Heart right ventricle (tissue), 16 donors: ENCODE measurements around the gene KCNQ1. TPM values are rescaled to one million over a fixed set of nuclear protein-coding genes. Genes with fewer than 3 reads are reported as not detected.

Experiments used
- ATAC-seq, 8 donors: fragments of 200-7000 bp; cut with Tn5 transposase; one replicate each; pipeline ENCODE4 v1.9.1; 2020; ENCODE audit warnings: mild to moderate bottlenecking in 8 of 8, moderate library complexity in 8 of 8, moderate number of reproducible peaks in 1 of 8
- DNase-seq, 2 donors: peaks; one replicate each; pipeline ENCODE4 v3.0.0-alpha.2; 2020
- H3K27ac ChIP-seq, 10 donors: fragments of 200-600 bp; sonication (generic) in 2 of 10; one replicate each; pipeline versions ENCODE4 v1.5.0 to v1.8.0; 2020 to 2022; ENCODE audit warnings: mild to moderate bottlenecking in 3 of 10
- H3K27me3 ChIP-seq, 7 donors: fragments of 200-600 bp; one replicate each; pipeline ENCODE4 v1.8.0; 2021 to 2022; ENCODE audit warnings: mild to moderate bottlenecking in 2 of 7
- H3K36me3 ChIP-seq, 9 donors: fragments of 200-600 bp; sonication (generic) in 1 of 9; one replicate each; pipeline versions ENCODE4 v1.5.0 to v1.8.0; 2020 to 2022; ENCODE audit warnings: mild to moderate bottlenecking in 2 of 9
- H3K4me1 ChIP-seq, 9 donors: fragments of 200-600 bp; sonication (generic) in 1 of 9; one replicate each; pipeline versions ENCODE4 v1.5.0 to v1.8.0; 2020 to 2022; ENCODE audit warnings: mild to moderate bottlenecking in 4 of 9
- H3K4me3 ChIP-seq, 10 donors: fragments of 200-600 bp; sonication (generic) in 2 of 10; one replicate each; pipeline versions ENCODE4 v1.5.0 to v1.8.0; 2020 to 2022; ENCODE audit warnings: mild to moderate bottlenecking in 7 of 10, moderate library complexity in 2 of 10
- H3K9me3 ChIP-seq, 11 donors: fragments of 200-600 bp in 10 of 11; sonication (generic) in 2 of 11; one replicate each; pipeline versions ENCODE4 v1.5.0 to v1.8.0; 2013 to 2022; ENCODE audit warnings: mild to moderate bottlenecking in 2 of 11, control low read depth in 1 of 11, moderate library complexity in 1 of 11
- WGBS, 2 donors: extraction: QIAGEN DNeasy Blood & Tissue Kit; methylation state at CpG; one replicate each; pipeline ENCODE4 v1.1.7; 2013; ENCODE audit warnings: inconsistent platforms in 1 of 2; 5-methylcytosine and 5-hydroxymethylcytosine counted together
- intact Hi-C, 10 donors: fragments of 100-400 bp; cut with DNase I; formaldehyde crosslinking; loops; one replicate each; pipeline versions ENCODE4 v1.11.1 to v1.14.2; 2022
- polyA plus RNA-seq, 2 donors: library from polyadenylated mRNA; stranded (reverse); fragments of 200-250 nt; gene quantifications; one replicate each; pipeline ENCODE4 v1.2.3, GENCODE V29; 2013
- total RNA-seq, 10 donors: library from RNA; stranded (reverse); fragmentation: NEBNext Ultra II Directional in 3 of 10; extraction: Animal tissue kit (Norgen Biotek cat#: 25700) in 3 of 10; gene quantifications; one replicate each; pipeline versions ENCODE4 v1.2.1 to v1.2.4, GENCODE V29; 2021 to 2023
- TF ChIP-seq, protein P1 (sequence below), 9 donors: fragments of 200-600 bp; sonication (generic) in 2 of 9; IDR thresholded peaks; one replicate each; pipeline versions ENCODE4 v1.5.0 to v1.8.0; 2021 to 2022; ENCODE audit warnings: antibody characterized with exemption in 9 of 9, mild to moderate bottlenecking in 5 of 9, moderate library complexity in 1 of 9
- donor health status: Arrhythmogenic right ventricular cardiomyopathy.
- donor health status: ischemic (EF 13 %, LVEDD 7.1; RV severe dilation, severe dysfunction).
- donor health status: healthy with polysubstance abuse.
- donor health status: DM: no; HTN: yes; CAD: no.
- donor health status: DM: no; HTN: no; CAD: no.
- donor health status: ischemic (EF 25% LVEDD 6.9; RV normal size, moderate dysfunction).
- donor health status: ischemic (EF 25% LVEDD 5.7; RV mildly dilated, moderate dysfunction).
- donor health status: healthy.
- donor health status: DM: yes; HTN: yes; CAD: no.
- donor health status: Ischemic cardiomyopathy.
- donor health status: ischemic (EF 35%, LVEDD 5.7; RV mildly dilated, moderate dysfunction).
- donor health status: nonischemic (EF 11% LVEDD 7.7; RV severe dilation, severe dysfunction).
- donor health status: DM: yes; HTN: yes; CAD: no.
- donor health status: PGD.
- donor health status: ischemic (EF 29% LVEDD 5.4; RV normal size, mild dysfunction).
- donor health status: nonischemic (EF 23%, LVEDD 6.1; RV moderate dilation, normal function).

KCNQ1 gene
- total and polyA plus RNA-seq, 12 donors = 19.9 to 48.2 (median 33.7) TPM

DNA sequence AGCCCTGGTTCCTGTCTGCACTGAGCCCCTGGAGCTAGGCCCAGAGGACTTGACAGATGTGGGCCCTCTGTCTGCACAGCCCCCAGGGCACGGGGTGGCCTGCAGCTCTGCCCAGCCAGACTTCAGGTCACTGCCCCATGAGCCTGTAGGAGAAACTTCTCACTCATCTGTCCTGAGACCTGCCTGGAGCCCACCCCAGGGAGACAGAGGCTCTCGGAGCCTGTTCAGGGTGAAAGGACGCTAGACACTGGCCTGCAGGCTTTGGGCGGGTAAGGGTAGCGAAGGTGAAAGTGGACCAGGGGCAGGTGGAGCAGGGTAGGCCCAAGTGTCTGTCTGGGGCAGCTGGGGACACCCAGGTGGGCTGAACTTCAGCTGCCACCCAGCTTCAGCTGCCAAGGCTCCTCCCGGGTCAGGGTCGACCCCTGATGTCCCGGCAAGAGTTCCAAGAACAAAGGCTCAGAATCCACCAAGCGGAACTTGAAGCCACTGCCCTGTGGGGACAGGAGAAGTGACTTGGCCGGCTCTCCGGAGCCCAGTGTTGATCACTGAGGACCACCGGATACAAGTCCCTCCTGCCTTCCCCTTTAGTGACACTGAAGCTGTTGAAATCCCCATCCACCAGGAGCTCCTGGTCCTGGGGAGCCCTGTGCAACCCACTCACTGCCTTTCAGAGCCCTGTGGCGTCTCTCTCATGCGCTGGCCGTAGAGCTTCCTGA, 90.3 kb downstream of the KCNQ1 start:
- TF ChIP-seq, protein P1, sequence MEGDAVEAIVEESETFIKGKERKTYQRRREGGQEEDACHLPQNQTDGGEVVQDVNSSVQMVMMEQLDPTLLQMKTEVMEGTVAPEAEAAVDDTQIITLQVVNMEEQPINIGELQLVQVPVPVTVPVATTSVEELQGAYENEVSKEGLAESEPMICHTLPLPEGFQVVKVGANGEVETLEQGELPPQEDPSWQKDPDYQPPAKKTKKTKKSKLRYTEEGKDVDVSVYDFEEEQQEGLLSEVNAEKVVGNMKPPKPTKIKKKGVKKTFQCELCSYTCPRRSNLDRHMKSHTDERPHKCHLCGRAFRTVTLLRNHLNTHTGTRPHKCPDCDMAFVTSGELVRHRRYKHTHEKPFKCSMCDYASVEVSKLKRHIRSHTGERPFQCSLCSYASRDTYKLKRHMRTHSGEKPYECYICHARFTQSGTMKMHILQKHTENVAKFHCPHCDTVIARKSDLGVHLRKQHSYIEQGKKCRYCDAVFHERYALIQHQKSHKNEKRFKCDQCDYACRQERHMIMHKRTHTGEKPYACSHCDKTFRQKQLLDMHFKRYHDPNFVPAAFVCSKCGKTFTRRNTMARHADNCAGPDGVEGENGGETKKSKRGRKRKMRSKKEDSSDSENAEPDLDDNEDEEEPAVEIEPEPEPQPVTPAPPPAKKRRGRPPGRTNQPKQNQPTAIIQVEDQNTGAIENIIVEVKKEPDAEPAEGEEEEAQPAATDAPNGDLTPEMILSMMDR (IDR thresholded peaks at IDR 0.05) = no peak
- ATAC-seq = no peak
- Histone ChIP-seq H3K4me1 (peaks cover 13 to 28% (median 21%) of the 10 kb centered on the region in 9 donors), H3K4me3 (no peak overlapping the region), H3K27me3 (no peaks in the 10 kb centered on the region), H3K9me3 (no peaks in the 10 kb centered on the region), H3K36me3 (no peaks in the 10 kb centered on the region), H3K27ac (no peak overlapping the region)
- intact Hi-C loops = loop anchor here in 3 of 10 donors (2.0 to 10.0 kb wide), 4 partner anchors 230 to 560 kb away; partner anchors contain the start of genes C11orf21 (in 1 of the 3) and TSPAN32 (in 1 of the 3)
- WGBS, 2 donors = 95% methylated on average over 15 of the region's 15 CpGs
- peak in 1 of 2 donors; percentile 5 for DNase-seq

DNA sequence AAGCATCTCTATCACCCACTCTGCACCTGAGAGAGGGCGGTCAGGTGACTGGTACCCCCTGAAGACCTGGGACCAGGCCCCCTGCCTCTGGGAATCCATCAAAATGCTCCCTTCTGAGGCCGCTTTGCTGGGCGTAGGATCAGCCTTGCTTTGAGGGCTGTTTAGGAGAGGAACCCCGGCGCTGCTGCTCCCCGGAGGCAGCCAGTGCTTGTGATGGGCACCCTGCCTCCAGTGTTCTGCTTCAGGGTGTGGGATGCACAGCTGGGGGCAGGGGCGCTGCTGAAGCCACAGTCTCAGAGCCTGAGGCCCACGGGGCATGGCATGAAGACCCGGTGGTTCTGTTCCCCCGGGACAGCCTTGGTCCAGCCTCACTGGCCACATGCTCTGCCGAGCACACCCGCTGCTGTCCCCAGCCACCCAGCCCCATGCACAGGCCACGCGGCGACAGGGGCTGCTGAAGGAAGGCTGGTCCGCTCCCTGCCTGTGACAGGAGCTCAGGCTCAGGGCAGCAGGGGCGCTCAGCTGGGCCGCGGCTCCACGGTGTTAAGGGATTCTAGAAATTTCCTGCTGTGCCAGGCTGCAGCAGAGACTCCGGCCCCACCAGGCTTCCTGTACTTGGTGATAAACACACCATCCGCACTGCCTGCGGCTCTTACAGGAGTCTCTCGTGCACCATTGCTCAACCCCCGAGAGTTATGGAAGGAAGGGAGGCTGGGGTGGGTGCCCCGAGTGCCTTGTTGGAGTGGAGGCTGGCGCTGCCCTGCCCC, 91.0 kb downstream of the KCNQ1 start:
- no peaks in the 10 kb centered on the region for H3K9me3 ChIP-seq
- WGBS, 2 donors = 88 to 92% methylated on average over 27 of the region's 27 CpGs
- intact Hi-C loops = loop anchor here in 3 of 10 donors (2.0 to 10.0 kb wide), 4 partner anchors 231 to 559 kb away; partner anchors contain the start of genes C11orf21 (in 1 of the 3) and TSPAN32 (in 1 of the 3)
- ATAC-seq (no peak), DNase-seq (peak in 1 of 2 donors; percentile 13)
- TF ChIP-seq, protein P1 (IDR thresholded peaks at IDR 0.05) = no peak
- H3K4me1 ChIP-seq = peaks cover 13 to 28% (median 21%) of the 10 kb centered on the region in 9 donors
- H3K27ac ChIP-seq = no peak overlapping the region
- no peak overlapping the region for H3K4me3 ChIP-seq
- H3K27me3 ChIP-seq = no peaks in the 10 kb centered on the region
- H3K36me3 ChIP-seq = peaks cover 0 to 2% (median 0%) of the 10 kb centered on the region in 9 donors

DNA sequence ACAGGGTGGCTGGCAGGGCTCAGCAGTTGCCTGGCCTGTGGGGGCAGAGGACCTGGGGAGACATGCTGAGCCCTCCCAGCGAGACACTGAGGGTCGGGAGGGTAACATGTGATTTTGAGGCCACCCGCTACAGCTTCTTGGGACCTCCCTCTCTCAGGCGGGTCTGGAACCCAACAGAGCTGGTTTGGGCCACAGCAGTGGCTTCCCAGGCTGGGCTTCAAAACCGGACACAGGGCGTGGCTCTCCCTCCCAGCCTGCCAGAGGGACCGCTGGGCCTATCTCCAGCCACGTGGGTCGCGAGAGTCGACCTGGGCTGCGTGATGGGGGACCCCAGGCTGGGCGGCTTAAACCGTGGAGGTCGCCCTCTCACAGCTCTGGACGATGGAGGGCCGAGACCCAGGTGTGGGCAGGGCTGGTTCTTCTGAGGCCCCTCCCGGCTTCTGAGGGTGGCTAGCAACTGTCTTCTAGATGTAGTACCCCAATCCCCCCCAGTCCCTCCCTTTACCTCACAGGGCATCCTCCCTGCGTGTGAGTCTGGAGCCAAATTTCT, 91.7 kb downstream of the KCNQ1 start:
- Histone ChIP-seq H3K9me3 (no peaks in the 10 kb centered on the region), H3K4me1 (peaks cover 13 to 27% (median 21%) of the 10 kb centered on the region in 9 donors), H3K4me3 (no peak overlapping the region), H3K27ac (no peak overlapping the region), H3K27me3 (no peaks in the 10 kb centered on the region), H3K36me3 (peaks cover 0 to 4% (median 0%) of the 10 kb centered on the region in 9 donors)
- TF ChIP-seq, protein P1 (IDR thresholded peaks at IDR 0.05) = no peak
- DNase-seq = peak in 1 of 2 donors; percentile 5
- WGBS, 2 donors = 95 to 96% methylated on average over 19 of the region's 19 CpGs
- ATAC-seq = no peak
- intact Hi-C loops = loop anchor here in 3 of 10 donors (10.0 kb wide), 3 partner anchors 232 to 558 kb away; partner anchors contain the start of genes C11orf21 (in 1 of the 3) and TSPAN32 (in 1 of the 3)
